Smooth muscle cell (in vitro differentiated cells): ENCODE measurements around the gene SLC43A3. TPM values are rescaled to one million over a fixed set of nuclear protein-coding genes. Genes with fewer than 3 reads are reported as not detected.

Experiments used
- DNase-seq: peaks from one replicate; lab custom pipeline; 2025; ENCODE audit not compliant: unreplicated experiment; lab: John Stamatoyannopoulos, UW
- H2AFZ ChIP-seq: fragments of 200-600 bp; sonication (generic); 2 replicates; pipeline ENCODE4 v1.6.0; 2016; ENCODE audit warnings: antibody characterized with exemption, low read depth, mild to moderate bottlenecking
- H3F3A ChIP-seq: fragments of 200-600 bp; sonication (generic); 2 replicates; pipeline ENCODE4 v1.6.0; 2017; ENCODE audit warnings: antibody characterized with exemption, low read depth
- H3K27ac ChIP-seq: fragments of 200-600 bp; sonication (generic); 2 replicates; pipeline ENCODE4 v1.5.1; 2016; ENCODE audit warnings: low read depth, mild to moderate bottlenecking
- H3K27me3 ChIP-seq: fragments of 200-600 bp; sonication (generic); 2 replicates; pipeline ENCODE4 v1.6.1; 2016; ENCODE audit warnings: low read depth, mild to moderate bottlenecking
- H3K36me3 ChIP-seq: fragments of 200-600 bp; sonication (generic); 2 replicates; pipeline ENCODE4 v1.5.1; 2016; ENCODE audit warnings: low read depth
- H3K4me1 ChIP-seq: fragments of 200-600 bp; sonication (generic); 2 replicates; pipeline ENCODE4 v1.5.1; 2016; ENCODE audit warnings: low read depth
- H3K4me2 ChIP-seq: fragments of 200-600 bp; sonication (generic); 2 replicates; pipeline ENCODE4 v1.6.0; 2016; ENCODE audit warnings: mild to moderate bottlenecking
- H3K4me3 ChIP-seq: fragments of 200-600 bp; sonication (generic); 2 replicates; pipeline ENCODE4 v1.5.1; 2016; ENCODE audit warnings: mild to moderate bottlenecking
- H3K79me2 ChIP-seq: fragments of 200-600 bp; sonication (generic); 2 replicates; pipeline ENCODE4 v1.6.0; 2016; ENCODE audit warnings: low read depth, mild to moderate bottlenecking
- H3K9ac ChIP-seq: fragments of 200-600 bp; sonication (generic); 2 replicates; pipeline ENCODE4 v1.6.0; 2016; ENCODE audit warnings: low read depth
- H3K9me3 ChIP-seq: fragments of 200-600 bp; sonication (generic); replicated peaks from 2 replicates; pipeline ENCODE4 v1.5.1; 2016; ENCODE audit warnings: low read depth
- H4K20me1 ChIP-seq: fragments of 200-600 bp; sonication (generic); 2 replicates; pipeline ENCODE4 v1.6.0; 2016; ENCODE audit warnings: low read depth
- WGBS: methylation state at CpG from one replicate; pipeline ENCODE4 v1.1.7; 2016; ENCODE audit warnings: low lambda C conversion rate; 5-methylcytosine and 5-hydroxymethylcytosine counted together
- polyA plus RNA-seq: library from polyadenylated mRNA; unstranded; fragments of >200 nt; fragmentation: Nextera tagmentation; extraction: Ambion mirVana; gene quantifications from 2 replicates; pipeline ENCODE4 v1.2.1, GENCODE V29; 2016
- total RNA-seq: library from RNA; depleted of rRNA; stranded (reverse); fragments of >200 nt; gene quantifications from 2 replicates; pipeline ENCODE4 v1.2.3, GENCODE V29; 2014
- TF ChIP-seq, protein P1 (sequence below): fragments of 200-600 bp; sonication (generic); IDR thresholded peaks from 2 replicates; pipeline ENCODE4 v1.5.1; 2017; ENCODE audit warnings: borderline replicate concordance, mild to moderate bottlenecking, antibody characterized with exemption; ENCODE audit not compliant: insufficient read depth, poor library complexity, severe bottlenecking

SLC43A3 gene
- total and polyA plus RNA-seq, 2 experiments from 2014 or later = 9.3 to 12.8 TPM

GRCh38 chr11:57379732-57380131 lies 47.2 kb downstream of the SLC43A3 start:
- H3K9ac ChIP-seq = no peak overlapping the region
- no peaks in the 10 kb centered on the region for H4K20me1 ChIP-seq
- H3K4me2 ChIP-seq = no peak overlapping the region
- no peak overlapping the region for H3K27ac ChIP-seq
- H3K36me3 ChIP-seq = no peaks in the 10 kb centered on the region
- TF ChIP-seq, protein P1, sequence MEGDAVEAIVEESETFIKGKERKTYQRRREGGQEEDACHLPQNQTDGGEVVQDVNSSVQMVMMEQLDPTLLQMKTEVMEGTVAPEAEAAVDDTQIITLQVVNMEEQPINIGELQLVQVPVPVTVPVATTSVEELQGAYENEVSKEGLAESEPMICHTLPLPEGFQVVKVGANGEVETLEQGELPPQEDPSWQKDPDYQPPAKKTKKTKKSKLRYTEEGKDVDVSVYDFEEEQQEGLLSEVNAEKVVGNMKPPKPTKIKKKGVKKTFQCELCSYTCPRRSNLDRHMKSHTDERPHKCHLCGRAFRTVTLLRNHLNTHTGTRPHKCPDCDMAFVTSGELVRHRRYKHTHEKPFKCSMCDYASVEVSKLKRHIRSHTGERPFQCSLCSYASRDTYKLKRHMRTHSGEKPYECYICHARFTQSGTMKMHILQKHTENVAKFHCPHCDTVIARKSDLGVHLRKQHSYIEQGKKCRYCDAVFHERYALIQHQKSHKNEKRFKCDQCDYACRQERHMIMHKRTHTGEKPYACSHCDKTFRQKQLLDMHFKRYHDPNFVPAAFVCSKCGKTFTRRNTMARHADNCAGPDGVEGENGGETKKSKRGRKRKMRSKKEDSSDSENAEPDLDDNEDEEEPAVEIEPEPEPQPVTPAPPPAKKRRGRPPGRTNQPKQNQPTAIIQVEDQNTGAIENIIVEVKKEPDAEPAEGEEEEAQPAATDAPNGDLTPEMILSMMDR = no peak
- H2AFZ ChIP-seq = no peak overlapping the region
- no peaks in the 10 kb centered on the region for H3K9me3 ChIP-seq
- no peaks in the 10 kb centered on the region for H3K79me2 ChIP-seq
- H3K27me3 ChIP-seq = peaks cover 14% of the 10 kb centered on the region
- no peak for DNase-seq
- WGBS = 32% methylated on average over 10 of the region's 10 CpGs
- H3K4me1 ChIP-seq = no peaks in the 10 kb centered on the region
- H3K4me3 ChIP-seq = no peak overlapping the region
- peaks cover 6% of the 10 kb centered on the region for H3F3A ChIP-seq

GRCh38 chr11:57378186-57378585 lies 48.7 kb downstream of the SLC43A3 start:
- no peaks in the 10 kb centered on the region for H3K9me3 ChIP-seq
- H3K4me3 ChIP-seq = no peak overlapping the region
- H3K4me2 ChIP-seq = peak overlapping the region; percentile 31
- no peaks in the 10 kb centered on the region for H3K4me1 ChIP-seq
- H3K36me3 ChIP-seq = no peaks in the 10 kb centered on the region
- H3K27me3 ChIP-seq = peaks cover 14% of the 10 kb centered on the region
- peaks cover 6% of the 10 kb centered on the region for H3F3A ChIP-seq
- TF ChIP-seq, protein P1 = no peak
- no peak overlapping the region for H3K9ac ChIP-seq
- no peaks in the 10 kb centered on the region for H3K79me2 ChIP-seq
- H4K20me1 ChIP-seq = no peaks in the 10 kb centered on the region
- no peak for DNase-seq
- no peak overlapping the region for H3K27ac ChIP-seq
- no peak overlapping the region for H2AFZ ChIP-seq

GRCh38 chr11:57377107-57377506 lies 49.8 kb downstream of the SLC43A3 start:
- Histone ChIP-seq H3K4me3 (no peak overlapping the region), H3K79me2 (no peaks in the 10 kb centered on the region), H2AFZ (no peak overlapping the region), H3K4me2 (no peak overlapping the region), H3K9me3 (no peaks in the 10 kb centered on the region), H3K9ac (no peak overlapping the region), H3F3A (peaks cover 10% of the 10 kb centered on the region), H3K4me1 (no peaks in the 10 kb centered on the region), H3K27me3 (peaks cover 8% of the 10 kb centered on the region), H4K20me1 (no peaks in the 10 kb centered on the region), H3K36me3 (no peaks in the 10 kb centered on the region), H3K27ac (no peak overlapping the region)
- WGBS = 50% methylated on average over 5 of the region's 5 CpGs
- DNase-seq = no peak
- TF ChIP-seq, protein P1 = no peak
